ENCODE measurements around the gene RALGDS. TPM values are rescaled to one million over a fixed set of nuclear protein-coding genes. Genes with fewer than 3 reads are reported as not detected.

The RALGDS gene
- total and polyA plus RNA-seq, 9 of the 15 experiments (the other 6 are each of a cell fraction or from before 2014, with no cell fraction given) = 0.75 to 43.3 (median 27.1) TPM

- TF ChIP-seq ATF1 (CRISPR knock-in tag; IDR thresholded peaks at IDR 0.05) (no peak), ATF1 (tag; IDR thresholded peaks at IDR 0.05) (no peak)
Measured at GRCh38 chr9:133063500-133064231, 57.4 kb downstream of the RALGDS start (continued).

- Histone ChIP-seq H3K4me3 (no peak overlapping the region), H3K9me3 (replicated peaks; ENCODE audit: control insufficient read depth, insufficient read depth, low read depth, low read length) (no peaks in the 10 kb centered on the region), H3K36me3 (ENCODE audit: control insufficient read depth, insufficient read depth, low read length) (peaks cover 3% of the 10 kb centered on the region; the same call in 1 of the 3 replicates), H4K20me1 (replicated peaks; ENCODE audit: control insufficient read depth, insufficient read depth, low read length) (no peaks in the 10 kb centered on the region; the same call in 1 of the 2 replicates), H3K79me2 (ENCODE audit: control insufficient read depth, insufficient read depth, low read length) (no peaks in the 10 kb centered on the region), H3K4me1 (replicated peaks in 1 of 2; ENCODE audit: control insufficient read depth in 2 of 2, insufficient read depth in 2 of 2, low read length in 2 of 2) (peaks cover 20 to 53% of the 10 kb centered on the region in 2 experiments), H3K4me2 (ENCODE audit: insufficient read depth, low read length) (no peak overlapping the region), H3K9me1 (ENCODE audit: control insufficient read depth, insufficient read depth, low read length) (no peaks in the 10 kb centered on the region), H3K9ac (ENCODE audit: insufficient read depth in 1 of 2, low read depth in 2 of 2, low read length in 2 of 2) (peak overlapping the region in 1 of 2 experiments; percentile 52; a peak in 1 of 4 replicates), H2AFZ (ENCODE audit: low read depth, low read length) (no peak overlapping the region), H3K27ac (ENCODE audit: extremely low read depth, low read depth, low read length) (no peak overlapping the region), H3K27me3 (ENCODE audit: control insufficient read depth in 2 of 2, insufficient read depth in 2 of 2, low read length in 2 of 2) (no peaks in the 10 kb centered on the region)
- no TSS peak for BruUV-seq (replicated peaks)
- in situ Hi-C loops (cut with MboI) = no loop called here
- ChIA-PET POLR2A (interaction anchor here (1.2 kb wide), 1 partner anchor 33 kb away, joined by 5 read pairs; the partner anchor contains the start of gene GTF3C5), CTCF (ENCODE audit: low intra/inter-chr PET ratio) (no interaction called here)
- FAIRE-seq = peak; percentile 6
- no peak for DNase-seq (ENCODE audit: extremely low read depth in 1 of 4, low spot score in 3 of 4)
- intact Hi-C loops (cut with micrococcal nuclease) = no loop called here
- 65% methylated on average over 7 of the region's 8 CpGs for WGBS (ENCODE audit: insufficient coverage, low coverage, missing lambda C conversion rate)
- no peak for ATAC-seq
- TF ChIP-seq TEAD1 (CRISPR knock-in tag; IDR thresholded peaks at IDR 0.05) = no peak
- no peak for TF ChIP-seq ZNF77 (CRISPR knock-in tag; IDR thresholded peaks at IDR 0.05)
- TF ChIP-seq CAMTA2 (CRISPR knock-in tag; conservative IDR thresholded peaks at IDR 0.05) = no peak
- no peak for TF ChIP-seq JUND (IDR thresholded peaks at IDR 0.05; ENCODE audit: borderline replicate concordance, low read depth, low read length)
- TF ChIP-seq JUND (tag; IDR thresholded peaks at IDR 0.05; ENCODE audit: borderline replicate concordance, low read depth, low read length) = no peak
- no peak for TF ChIP-seq FOXK2 (conservative IDR thresholded peaks at IDR 0.05 in 1 of 2, IDR thresholded peaks at IDR 0.05 in 1 of 2; ENCODE audit: low read depth in 2 of 2)
- no peak for TF ChIP-seq TRIM25 (IDR thresholded peaks at IDR 0.05; ENCODE audit: borderline replicate concordance)
- no peak for TF ChIP-seq ZNF512 (tag; IDR thresholded peaks at IDR 0.05)
- TF ChIP-seq ATF3 (IDR thresholded peaks at IDR 0.05) = no peak
- no peak for TF ChIP-seq ATF3 (CRISPR knock-in tag; conservative IDR thresholded peaks at IDR 0.05)
- no peak for TF ChIP-seq PYGO2 (tag; IDR thresholded peaks at IDR 0.05)
- TF ChIP-seq EP400 (IDR thresholded peaks at IDR 0.05) = no peak
- TF ChIP-seq TBP (optimal IDR thresholded peaks at IDR 0.05; ENCODE audit: low read depth, low read length) = no peak
- TF ChIP-seq NCOR1 (IDR thresholded peaks at IDR 0.05) = no peak
- no peak for TF ChIP-seq ZNF778 (CRISPR knock-in tag; IDR thresholded peaks at IDR 0.05)
Measured at GRCh38 chr9:133063159-133063499, 57.9 kb downstream of the RALGDS start.
